Measurements from ENCODE around the gene PLEKHS1.

Gene PLEKHS1

DNA sequence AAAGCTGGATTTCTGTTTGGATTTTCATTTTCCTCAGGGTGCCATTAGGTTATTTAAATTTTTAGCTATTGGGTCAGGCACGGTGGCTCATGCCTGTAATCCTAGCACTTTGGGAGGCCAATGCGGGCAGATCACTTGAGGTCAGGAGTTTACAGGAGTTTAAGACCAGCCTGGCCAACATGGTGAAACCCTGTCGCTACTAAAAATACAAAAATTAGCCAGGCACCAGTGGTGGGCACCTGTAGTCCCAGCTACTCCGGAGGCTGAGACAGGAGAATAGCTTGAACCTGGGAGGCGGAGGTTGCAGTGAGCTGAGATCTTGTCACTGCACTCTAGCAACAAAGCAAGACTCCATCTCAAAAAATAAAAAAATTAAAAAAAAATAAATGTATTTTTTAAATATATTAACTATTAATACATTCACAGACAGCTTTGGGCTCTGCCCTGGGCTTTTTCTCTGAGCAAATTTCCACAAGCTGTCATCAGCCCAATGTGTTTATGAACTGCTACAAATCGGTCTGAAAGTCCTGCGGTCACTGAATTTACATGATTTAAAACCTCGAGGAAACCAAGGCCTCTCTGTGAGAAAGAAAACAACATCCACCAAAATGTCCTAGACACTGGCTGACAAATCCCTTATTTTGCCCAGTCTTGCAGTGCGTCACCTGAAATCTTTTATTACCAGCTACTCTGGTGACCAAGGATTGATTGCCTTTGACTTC is 19.2 kb upstream of the PLEKHS1 start:
- no peak overlapping the region for H3K4me3 ChIP-seq (ENCODE audit: low read length)
- TF ChIP-seq ZNF274 (IDR thresholded peaks at IDR 0.05; ENCODE audit: low read depth, low read length), result no peak

GRCh38 chr10:113732966-113733365 is 18.5 kb upstream of the PLEKHS1 start:
- no peak for TF ChIP-seq ZNF274 (IDR thresholded peaks at IDR 0.05; ENCODE audit: low read depth, low read length)
- no peak overlapping the region for H3K4me3 ChIP-seq (ENCODE audit: low read length)

DNA sequence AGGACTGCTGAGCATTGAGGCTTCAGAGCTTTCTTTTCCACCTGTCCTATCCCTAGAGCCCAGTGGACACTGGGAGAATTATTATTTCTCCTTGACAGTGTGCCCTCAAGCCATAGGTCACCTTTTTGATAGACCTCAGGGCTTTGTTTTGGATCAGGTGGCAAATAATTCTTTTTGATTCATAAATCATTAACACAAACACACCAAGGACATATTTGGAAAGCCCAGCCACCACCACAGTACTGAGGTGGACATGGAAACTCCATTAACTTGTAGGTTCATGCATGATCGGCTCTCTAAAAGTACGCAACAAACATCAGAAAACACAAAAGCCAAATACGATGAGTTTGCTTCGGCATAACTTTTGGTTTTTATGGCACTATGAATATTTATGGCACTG is 17.8 kb upstream of the PLEKHS1 start:
- no peak for TF ChIP-seq ZNF274 (IDR thresholded peaks at IDR 0.05; ENCODE audit: low read depth, low read length)
- no peak overlapping the region for H3K4me3 ChIP-seq (ENCODE audit: low read length)

GRCh38 chr10:113735913-113736312 is 15.6 kb upstream of the PLEKHS1 start:
- TF ChIP-seq ZNF274 (IDR thresholded peaks at IDR 0.05; ENCODE audit: low read depth, low read length), result no peak
- H3K4me3 ChIP-seq (ENCODE audit: low read length), result no peak overlapping the region

DNA sequence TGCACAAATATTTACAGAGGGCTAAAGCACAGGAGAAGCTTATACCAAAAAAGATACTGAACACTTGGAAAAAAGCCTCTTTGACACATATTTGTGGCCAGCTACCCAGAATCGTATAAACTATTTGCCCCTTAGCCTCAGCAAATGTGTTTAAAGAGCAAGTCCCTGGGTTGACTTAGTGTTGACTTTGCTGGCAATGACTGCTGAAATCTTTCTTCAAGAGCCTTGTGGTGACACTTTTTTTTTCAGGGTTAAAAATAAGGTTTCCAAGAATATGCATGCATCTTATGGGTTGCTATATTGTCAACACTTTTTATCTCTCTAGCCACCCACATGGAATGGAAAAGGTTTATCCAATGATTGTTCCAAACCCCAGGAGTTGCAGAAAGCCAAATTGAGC is 14.9 kb upstream of the PLEKHS1 start:
- no peak for TF ChIP-seq ZNF274 (IDR thresholded peaks at IDR 0.05; ENCODE audit: low read depth, low read length)
- no peak overlapping the region for H3K4me3 ChIP-seq (ENCODE audit: low read length)

GRCh38 chr10:113739031-113739430 is 12.5 kb upstream of the PLEKHS1 start:
- no peak overlapping the region for H3K4me3 ChIP-seq (ENCODE audit: low read length)
- TF ChIP-seq ZNF274 (IDR thresholded peaks at IDR 0.05; ENCODE audit: low read depth, low read length), result no peak

DNA sequence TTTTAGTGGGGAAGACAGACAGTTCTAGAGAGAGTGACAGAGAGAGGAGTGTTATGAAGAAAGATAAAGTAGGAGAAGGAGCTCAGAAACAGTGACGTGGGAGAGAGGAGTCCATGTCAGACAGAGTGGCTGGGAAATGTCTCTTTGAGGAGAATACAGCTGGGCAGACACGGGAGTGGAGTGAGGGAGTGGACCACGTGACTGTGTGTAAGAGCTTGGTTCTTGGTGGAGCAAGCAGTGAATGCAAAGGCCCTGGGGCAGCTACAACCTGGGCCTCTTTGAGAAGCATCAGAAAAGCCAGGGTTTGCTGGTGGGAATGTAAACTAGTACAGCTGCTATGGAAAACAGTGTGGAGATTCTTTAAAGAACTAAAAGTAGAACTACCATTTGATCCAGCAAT is 11.9 kb upstream of the PLEKHS1 start:
- H3K4me3 ChIP-seq (ENCODE audit: low read length), result no peak overlapping the region
- no peak for TF ChIP-seq ZNF274 (IDR thresholded peaks at IDR 0.05; ENCODE audit: low read depth, low read length)

DNA sequence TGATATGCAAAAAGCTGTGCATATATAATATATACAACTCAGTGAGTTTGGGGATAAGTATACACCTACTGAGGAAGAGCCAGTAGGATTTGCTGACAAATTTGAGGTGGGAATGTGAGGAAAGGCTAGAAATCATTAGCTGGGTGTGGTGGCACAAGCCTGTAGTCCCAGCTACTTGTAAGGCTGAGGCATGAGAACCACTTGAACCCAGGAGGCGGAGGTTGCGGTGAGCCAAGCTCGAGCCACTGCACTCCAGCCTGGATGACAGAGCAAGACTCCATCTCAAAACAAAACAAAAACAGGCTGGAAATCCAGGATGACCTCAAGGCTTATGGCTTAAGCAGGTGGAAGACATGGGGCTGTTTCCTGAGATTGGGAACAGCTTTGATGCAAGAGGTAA is 10.6 kb upstream of the PLEKHS1 start:
- TF ChIP-seq ZNF274 (IDR thresholded peaks at IDR 0.05; ENCODE audit: low read depth, low read length), result no peak
- H3K4me3 ChIP-seq (ENCODE audit: low read length), result no peak overlapping the region

DNA sequence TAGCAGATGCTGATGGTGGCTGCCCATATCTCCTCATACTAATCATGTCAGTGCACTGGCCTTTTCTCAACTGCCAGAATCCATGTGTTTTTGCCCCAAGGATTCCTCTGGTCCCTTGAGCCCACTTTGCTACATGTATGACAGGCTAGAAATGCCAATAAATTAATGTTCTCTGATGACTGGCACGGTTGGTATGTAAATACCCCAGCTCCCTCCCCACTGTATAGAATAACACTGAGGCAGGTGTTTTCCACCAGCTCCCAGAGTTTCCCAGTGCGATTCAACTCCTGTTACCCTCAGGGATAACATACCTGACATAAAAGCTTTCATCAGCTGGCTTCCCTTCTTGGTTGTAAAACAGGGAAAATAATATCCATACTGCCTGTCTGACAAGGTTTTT is 9.0 kb upstream of the PLEKHS1 start:
- TF ChIP-seq ZNF274 (IDR thresholded peaks at IDR 0.05; ENCODE audit: low read depth, low read length), result no peak
- no peak overlapping the region for H3K4me3 ChIP-seq (ENCODE audit: low read length)

DNA sequence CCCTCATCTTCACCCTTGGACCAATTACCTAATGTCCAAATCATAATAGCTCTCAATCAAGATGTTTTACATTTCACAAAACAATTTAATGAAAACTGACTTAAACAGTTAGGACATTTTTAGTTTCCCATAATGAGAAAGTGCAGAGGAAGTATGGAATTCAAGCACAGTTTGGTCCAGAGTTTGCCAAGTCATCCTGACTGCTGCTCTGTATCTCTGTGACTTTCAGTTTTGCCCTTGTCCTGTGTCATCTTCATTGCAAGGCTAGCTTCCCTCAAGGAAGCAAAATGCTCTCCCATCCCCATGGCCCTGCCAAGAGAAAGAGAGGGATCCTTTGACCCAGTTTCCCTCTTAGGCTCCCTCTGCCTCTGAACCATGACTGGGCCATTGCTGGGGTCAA is 7.9 kb upstream of the PLEKHS1 start:
- no peak for TF ChIP-seq ZNF274 (IDR thresholded peaks at IDR 0.05; ENCODE audit: low read depth, low read length)
- H3K4me3 ChIP-seq (ENCODE audit: low read length), result no peak overlapping the region

DNA sequence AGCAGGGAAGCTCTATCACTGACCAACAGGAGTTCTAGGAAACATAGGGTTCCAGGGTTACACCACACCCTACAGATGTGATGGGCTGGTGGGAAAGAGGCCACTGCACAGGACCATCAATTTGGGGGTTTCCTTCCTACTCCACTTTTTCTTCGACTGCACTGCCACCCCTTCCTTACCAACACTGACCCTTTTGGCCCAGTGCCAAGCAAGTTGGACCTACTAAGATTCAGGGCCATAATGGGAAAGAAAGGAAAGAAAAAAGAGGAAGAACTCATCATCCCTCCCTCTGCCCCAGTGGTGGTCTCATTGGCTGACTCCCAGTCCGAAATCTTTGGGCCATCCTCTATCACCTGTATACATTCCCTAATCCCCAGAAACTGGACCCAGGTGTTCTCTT is 6.1 kb upstream of the PLEKHS1 start:
- no peak for TF ChIP-seq ZNF274 (IDR thresholded peaks at IDR 0.05; ENCODE audit: low read depth, low read length)
- no peak overlapping the region for H3K4me3 ChIP-seq (ENCODE audit: low read length)

DNA sequence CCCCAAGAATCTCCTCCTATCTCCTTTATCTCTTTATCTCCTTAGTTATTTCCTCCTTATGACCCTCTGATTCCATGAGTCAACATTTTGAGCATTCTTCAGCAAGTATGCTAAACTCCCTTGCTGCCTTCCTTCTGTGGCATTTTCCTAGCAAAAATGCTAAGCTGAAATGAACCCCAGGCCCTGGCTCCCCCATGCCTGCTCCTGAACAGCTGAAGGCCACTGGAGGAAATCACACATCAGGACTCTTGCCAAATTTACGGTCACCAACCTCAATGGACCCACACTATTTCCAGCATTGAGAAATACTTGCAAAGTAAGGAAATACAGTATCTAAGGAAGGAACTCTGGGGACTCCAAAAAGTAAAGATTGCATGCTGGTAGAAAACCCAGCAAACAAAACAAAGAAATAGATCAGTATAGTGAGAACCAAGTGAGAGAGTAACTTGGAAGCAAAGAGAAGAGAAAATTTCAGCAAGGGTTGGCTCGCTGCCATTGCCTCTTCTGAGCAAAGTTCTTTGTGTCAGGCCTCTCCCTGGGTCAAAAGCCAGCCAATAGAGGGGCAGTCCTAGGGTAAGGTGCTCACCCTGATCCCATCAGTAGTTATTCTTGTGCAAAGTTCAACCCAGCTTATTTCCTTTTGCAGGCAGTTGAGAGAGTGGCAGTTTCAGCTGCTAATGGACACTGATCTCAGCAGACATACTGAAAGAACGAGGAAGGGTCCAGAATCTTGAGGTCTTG is 5.1 kb upstream of the PLEKHS1 start:
- no peak overlapping the region for H3K4me3 ChIP-seq (ENCODE audit: low read length)
- no peak for TF ChIP-seq ZNF274 (IDR thresholded peaks at IDR 0.05; ENCODE audit: low read depth, low read length)

- H3K4me3 ChIP-seq (ENCODE audit: low read length), result no peak overlapping the region
- no peak for TF ChIP-seq ZNF274 (IDR thresholded peaks at IDR 0.05; ENCODE audit: low read depth, low read length)
Observed at GRCh38 chr10:113752553-113752952, 1.1 kb downstream of the PLEKHS1 start.

DNA sequence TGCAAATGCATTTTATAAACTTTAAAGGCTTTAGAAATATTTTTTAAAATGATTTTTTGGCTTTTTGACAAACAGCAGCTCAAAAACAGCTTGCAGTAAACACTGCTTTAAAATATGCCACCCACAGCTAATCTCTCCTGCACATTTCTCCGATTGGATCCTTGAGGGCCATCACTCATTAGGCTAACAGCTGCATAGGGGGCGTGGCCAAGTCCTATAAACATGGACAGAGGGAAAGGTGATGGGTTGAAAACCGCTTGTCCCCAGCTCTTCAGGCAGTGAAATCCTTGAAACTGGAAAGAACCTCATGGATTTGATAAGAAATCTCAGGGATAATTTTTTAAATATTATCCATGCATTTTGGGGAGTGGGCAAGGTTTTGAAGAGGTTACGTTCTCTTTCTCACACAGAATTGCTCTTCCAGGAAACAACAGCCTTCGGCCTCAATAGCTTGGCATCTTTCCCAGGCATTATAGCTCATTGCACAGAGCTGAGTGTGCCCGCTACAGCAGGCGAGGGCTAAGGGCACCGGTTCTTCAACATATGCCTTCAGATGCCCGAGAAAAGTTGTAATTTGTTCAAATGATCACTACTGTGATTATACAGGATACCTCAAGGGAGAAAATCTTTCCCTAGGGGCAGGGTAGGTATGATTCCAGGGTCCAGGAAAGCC is 1.7 kb downstream of the PLEKHS1 start:
- H3K4me3 ChIP-seq (ENCODE audit: low read length), result no peak overlapping the region
- no peak for TF ChIP-seq ZNF274 (IDR thresholded peaks at IDR 0.05; ENCODE audit: low read depth, low read length)

- H3K4me3 ChIP-seq (ENCODE audit: low read length), result no peak overlapping the region
- TF ChIP-seq ZNF274 (IDR thresholded peaks at IDR 0.05; ENCODE audit: low read depth, low read length), result no peak
Observed at GRCh38 chr10:113754125-113754524, 2.6 kb downstream of the PLEKHS1 start.
